NCI-H1694 treated with DMSO at 0.1 percent for 48 hours (cell line): ENCODE measurements around the gene C3orf49.

Experiments
- DNase-seq: peaks from one replicate; lab custom pipeline; 2025; lab: John Stamatoyannopoulos, UW

C3orf49 gene

DNA sequence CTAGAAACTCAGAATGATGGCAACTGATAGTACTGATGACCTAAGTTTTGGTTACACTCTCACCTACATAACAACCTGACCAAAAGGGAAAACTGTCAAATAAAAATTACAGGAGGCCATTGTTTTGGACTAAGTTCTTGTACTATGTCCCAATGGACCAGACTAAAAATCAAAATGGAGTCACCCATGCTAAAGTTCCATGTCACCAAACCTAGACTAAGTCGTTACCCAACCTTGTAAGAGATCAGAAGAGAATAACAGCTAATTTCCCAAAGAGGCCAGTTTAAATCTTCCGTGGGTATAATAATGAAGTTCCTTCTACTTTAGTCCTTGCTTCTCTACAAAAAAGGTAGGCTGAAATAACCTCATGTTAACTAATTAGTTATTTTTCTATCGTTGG is 32.2 kb downstream of the C3orf49 start:
- DNase-seq, result no peak

DNA sequence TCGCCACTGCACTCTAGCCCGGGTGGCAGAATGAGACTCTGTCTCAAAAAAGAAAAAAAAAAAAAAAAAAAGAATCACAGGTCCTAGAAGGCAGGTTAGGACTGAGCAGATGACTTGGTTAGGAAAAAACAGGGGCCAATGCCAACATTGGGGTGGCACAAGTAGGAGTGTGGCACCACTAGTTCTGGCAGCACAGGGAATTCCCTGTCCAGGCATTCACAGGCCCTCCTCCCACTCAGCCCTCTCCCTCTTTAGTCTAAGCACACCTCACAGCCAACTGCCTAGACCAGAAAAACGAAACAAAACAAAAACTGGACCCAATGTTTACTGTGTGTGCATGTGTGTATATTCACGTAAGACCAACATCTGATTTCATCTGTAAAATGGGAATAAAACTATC is 34.0 kb downstream of the C3orf49 start:
- no peak for DNase-seq

DNA sequence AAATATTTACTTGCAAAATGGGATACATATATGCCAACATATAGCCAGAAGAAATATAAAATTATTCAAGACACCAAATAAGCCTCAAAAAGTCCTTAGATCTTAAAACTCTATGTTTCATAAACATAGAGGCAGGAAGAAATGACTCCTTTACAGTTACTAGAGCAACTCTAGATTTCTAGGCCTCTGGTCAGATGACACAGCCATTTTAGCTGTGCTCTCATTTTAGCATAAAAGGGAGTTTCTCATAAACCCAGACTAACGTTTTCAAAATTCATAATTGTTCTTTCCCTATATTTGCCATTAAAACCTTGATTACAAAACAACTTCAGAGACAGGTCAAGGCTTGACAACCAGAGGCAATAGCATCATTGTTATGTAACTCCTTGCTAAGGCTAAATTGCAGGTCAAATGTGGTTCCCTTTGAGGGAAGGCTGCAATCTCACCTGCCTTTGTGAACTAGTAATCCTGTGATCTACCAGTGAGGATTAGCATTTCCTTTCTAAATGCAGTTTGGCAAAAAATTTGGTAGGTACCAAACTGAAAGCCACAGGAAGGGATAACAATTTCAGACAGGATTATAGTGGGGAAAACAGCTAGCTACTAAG is 36.3 kb downstream of the C3orf49 start:
- no peak for DNase-seq

DNA sequence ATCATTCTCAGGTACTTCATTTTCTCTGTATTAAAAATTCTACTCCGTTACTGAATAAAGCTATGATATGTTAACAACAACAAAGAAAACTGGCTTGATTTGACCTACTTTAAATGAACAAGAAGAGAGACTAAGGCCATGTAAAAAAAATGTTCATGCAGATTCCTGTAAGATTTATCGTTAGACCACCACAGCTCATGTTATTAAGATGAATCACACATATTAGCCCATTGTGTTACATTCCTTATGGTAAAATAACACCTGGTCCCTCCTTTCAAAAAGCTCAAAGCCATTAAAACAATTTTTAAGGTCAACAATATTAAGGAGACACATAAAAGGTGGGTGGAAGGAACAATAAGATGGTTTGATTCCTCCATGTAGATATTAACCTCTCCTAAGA is 38.2 kb downstream of the C3orf49 start:
- no peak for DNase-seq

DNA sequence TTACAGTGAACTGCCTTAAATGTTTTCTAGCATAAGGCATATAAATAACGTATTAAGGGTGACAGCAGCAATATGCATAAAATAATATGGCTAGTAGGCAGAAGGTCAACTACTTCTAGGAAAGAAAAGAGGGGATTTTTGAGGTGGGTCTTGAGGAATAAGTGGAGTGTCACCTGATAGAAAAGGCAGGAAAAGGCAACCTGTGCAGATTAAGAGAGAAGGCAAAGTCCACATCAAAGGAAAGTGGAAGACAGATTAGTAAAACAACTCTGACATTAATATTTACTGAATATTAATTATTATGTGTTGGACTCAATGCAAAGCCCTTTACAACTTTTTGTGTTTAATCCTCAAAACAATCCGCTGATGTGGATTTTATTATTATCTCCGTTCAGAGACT is 41.7 kb downstream of the C3orf49 start:
- DNase-seq, result no peak

DNA sequence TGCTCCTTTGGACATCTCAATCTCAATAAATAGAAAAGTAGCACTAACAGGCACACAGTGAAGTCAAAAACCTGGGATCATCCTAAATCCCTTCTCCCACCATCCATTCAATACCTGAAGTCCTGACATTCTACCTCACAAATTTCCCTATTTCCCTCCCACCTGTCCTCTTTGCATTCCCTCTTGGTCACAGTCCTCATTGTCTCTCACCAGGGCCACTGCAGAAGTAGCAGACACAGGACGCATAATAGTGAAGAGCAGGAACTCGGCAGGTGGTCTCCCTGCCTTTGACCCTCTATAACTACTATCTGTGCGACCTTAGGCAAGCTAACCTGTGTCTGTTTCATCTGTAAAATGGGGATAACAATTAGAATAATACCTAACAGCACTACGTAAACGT is 42.2 kb downstream of the C3orf49 start:
- no peak for DNase-seq

DNA sequence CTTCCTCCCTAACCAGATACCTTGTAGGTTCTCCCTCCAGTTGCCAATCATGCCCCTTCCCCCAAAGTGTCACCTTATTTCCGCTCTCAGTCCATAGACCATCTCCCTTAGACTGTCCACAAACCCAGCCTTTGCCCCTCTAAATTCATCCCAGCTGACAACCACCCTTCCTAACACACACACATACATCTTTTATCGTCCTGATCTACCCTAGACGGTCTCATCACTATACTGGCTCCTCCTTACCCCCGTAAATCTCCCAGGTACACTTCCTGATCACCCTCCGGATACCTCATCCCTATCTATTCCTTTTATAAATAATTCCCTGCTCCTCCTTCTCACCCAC is 43.7 kb downstream of the C3orf49 start:
- DNase-seq, result no peak

DNA sequence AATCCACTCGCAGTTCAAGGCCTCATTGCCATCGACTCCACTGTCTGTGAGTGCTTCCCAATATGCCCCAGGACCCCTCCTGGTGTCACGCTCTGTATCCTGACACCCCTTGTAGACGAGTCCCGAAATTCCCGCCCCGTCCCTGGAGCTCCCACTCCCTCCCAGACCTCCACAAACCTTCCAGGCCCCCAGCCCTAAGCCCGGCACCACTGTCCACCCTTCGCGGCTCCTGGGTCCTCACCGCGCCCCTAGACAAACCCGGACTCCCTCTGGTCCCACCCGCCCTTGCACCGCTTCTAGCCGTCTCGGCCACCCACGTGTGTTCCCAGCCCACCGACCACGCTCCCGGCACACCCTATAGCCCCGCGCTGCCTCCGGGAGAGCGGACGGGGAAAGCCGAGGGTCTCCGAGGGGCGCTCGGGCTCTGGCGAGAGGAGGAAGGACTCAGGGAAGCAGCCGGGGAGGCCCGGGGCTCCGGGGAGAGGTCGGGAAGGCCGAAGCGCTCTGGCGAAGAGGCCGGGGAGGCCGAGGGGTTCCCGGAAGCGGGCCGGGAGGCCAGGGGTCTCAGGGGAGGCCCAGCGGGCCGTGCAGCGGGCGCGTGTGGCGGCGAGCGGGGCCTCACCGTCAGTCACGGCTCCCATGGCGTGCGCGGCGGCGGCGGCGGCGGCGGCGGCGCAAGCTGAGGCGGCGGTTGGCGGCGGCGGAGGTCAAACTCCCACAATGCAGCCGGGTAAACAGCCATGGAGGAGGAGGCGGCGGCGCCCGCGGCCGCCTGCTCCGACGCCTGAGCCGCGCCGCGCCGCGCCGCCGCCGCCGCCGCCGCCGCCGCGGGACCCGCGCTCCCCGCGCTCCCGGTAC is 44.3 kb downstream of the C3orf49 start, which contains the start of the genes ATXN7 and THOC7:
Gene ATXN7, plus strand, starts transcription at position 718 of the 858 bp plus-strand sequence. CDS start 48,732 bp downstream, outside the sequence.
Gene THOC7, minus strand, starts transcription at position 656 of the 858 bp plus-strand sequence. Its CDS starts 15 bp downstream, at position 641.
- DNase-seq, result no peak

DNA sequence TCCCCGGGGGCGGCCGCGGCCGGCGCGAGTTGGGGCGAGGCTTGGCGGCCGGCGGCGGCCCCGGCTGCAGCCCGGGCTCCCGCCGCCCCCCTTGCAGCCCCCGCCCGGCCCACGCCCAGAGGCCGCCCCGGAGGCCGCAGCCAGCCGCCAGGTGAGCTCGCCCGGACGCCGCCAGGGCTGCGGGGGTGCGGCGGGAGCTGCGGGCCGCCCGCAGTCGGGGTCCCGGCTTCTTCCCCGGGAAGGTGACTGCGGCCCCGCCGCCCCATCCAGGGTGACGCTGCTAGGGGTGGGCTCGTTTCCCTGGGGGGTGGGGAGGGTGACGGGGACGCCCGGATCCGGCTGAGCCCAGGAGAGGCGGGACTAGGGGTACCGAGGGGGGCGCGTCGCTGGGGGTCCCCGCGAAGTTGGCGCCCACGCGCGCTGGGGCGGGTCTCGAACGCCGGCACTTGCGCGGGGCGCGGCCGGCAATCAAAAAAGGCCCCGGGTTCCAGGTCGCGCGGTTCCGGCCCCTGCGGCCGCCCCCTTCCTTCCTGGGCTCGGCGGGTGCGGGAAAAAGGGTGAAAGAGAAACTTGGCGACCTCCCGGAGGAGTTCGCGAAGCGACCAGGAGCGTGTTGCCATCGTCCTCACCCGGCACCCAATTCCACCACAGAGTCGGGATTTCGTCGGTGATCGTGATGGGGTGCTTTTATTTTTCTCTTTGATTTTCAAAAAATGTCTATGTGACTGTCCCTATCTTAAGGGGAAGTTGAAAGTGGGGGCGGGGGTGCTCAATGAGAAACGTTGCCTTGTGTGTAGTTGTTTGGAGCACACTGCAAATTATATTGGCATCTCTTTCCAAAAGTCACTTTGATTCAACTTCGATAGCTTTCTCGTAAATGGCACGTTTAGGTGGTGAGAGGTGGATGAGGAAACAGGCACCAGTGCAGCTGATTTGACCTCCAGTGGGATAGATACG is 45.2 kb downstream of the C3orf49 start:
- no peak for DNase-seq

DNA sequence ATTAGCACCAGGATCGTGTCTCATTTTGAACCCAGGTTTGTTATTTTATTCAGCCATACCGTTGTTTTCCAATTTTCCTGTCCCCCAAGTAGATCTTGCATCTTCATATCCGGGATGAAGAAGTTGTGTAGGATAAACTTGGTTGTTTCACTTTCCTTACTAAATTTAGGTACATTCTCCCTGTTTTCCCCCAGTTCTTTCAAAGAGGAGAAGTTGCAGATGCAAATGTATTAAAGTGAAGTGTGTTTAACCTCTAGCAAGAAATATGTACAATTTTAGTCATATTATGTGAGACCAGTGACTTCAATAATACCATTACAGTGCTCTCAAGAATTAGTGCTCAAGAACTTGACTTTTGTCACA is 45.8 kb downstream of the C3orf49 start:
- no peak for DNase-seq

DNA sequence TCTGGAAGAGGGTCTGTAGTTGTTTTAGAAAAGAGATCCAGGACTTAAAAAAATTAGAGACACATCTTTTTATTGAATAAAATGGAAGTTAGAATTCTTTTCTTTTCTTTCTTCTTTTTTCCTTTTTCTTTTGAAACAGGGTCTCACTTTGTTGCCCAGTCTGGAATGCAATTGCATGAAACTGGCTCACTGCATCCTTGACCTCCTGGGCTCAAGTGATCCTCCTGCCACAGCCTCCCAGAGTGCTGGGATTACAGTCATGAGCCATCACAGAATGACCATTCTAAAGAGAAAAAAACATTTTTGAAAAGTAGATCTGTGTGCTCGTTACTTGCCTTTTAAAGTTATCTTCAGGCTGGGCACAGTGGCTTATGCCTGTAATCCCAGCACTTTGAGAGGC is 48.1 kb downstream of the C3orf49 start:
- DNase-seq, result no peak

DNA sequence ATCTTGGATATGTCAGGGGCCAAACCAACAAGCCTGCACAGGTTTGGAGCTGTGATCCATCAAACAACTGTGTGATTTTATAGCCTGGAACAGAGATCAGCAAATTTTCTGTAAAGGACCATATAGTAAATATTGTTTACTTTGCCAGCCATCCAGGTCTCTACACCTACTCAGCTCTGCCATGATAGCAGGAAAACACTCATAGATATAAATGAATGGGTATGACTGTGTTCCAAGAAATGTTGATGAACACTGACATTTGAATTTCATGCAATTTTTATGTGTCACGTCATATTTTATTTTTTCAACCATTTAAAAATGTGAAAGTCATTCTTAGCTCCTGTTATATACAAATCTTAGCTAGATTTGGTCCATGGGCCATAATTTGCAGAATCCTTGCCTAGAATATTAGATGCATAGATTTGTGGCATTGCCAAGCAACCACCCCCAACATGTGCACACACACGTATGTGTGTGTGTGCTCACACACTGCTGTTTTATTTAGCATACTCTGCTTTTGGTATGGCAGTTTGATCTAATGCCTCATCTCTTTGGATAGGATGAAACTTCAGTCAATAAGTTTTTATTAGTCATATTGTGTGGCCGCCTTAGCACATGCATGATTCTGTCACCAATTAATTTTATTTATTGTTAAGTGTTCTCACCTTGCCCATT is 51.0 kb downstream of the C3orf49 start:
- DNase-seq, result no peak

DNA sequence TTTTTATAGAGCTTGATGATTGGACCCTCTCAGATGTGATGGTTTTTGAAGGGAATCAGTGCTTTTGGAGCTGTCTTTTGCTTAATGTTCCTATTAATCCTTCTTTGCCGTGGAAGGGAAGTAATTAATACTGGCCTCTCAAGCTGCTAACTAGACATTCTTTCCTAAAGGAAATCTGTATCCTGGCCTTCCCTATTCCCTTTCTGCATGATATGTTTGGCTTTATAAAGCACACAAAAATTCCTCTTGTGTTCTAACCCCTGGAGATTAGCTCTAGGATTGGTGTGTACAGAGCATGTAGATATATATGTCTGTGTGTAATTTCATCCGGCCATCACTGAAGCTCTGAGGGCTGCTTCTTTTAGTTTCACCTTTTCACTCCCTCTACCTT is 51.5 kb downstream of the C3orf49 start:
- no peak for DNase-seq

DNA sequence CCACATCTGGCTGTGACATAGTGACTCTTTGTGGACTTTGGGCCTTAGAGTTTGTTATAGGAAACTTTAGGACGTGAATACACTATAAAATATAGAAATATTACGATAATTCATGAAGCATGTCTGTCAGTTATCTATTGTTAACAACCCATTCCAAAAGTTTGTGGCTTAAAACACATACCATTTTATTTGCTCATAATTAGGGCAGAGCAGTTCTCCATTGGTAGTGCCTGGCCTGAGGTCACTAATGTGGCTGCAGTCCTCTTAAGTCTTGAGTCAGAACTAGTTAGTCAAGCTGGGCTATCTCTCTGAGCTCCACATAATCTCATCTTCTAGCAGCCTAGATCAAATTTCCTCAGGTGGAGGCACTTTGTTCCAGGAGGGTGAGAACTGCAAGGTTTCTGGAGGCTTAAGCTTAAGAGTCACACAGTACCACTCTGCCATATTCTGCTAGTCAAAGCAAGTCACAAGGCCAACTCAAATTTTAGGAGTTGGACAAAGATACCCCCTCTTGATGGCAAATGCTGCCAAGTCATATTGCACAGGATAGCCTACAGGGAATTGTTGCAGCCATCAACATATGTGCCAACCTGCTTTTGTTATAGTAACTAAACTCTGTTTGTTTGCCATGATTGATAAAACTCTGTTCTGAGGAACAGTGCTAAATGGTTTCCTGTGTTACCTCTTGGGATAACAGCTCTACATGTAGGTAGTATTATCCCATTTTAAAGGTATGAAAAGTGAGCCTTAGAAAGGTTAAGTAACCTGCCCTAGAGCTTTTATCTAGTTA is 53.2 kb downstream of the C3orf49 start:
- no peak for DNase-seq

DNA sequence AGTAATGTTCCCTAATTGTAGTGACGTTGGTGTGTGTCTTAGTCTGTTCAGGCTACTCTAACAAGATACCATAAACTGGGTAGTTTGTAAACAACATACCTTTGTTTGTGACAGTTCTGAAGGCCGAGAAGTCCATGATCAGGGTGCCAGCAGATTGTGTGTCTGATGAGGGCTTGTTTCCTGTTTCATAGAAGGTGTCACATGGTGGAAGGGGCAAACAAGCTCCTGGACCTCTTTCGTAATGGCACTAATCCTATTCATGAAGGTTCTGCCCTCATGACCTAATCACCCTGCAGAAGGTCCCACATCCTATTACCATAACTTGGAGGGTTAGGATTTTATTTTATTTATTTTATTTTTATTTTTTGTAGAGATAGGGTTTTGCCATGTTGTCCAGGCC is 55.7 kb downstream of the C3orf49 start:
- DNase-seq, result no peak

DNA sequence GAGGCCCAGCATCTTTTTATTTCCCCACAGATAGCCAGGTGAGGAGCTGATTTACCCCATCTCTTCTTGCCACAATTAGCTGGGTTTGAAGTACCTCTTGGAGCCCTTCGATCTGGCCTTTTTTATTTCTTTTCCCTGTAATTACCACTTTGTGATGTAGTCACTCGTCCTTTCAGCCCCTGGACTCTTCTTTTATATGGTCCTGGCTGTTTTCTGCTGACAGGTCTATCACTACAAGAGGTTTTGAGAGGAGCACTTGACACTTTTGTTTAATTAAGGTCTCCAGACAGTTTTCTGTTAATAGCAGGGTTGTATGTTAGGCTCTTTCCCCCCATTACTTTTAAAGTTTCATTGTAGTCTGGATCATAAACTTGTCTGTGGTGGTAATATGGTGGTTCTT is 56.4 kb downstream of the C3orf49 start:
- DNase-seq, result no peak

DNA sequence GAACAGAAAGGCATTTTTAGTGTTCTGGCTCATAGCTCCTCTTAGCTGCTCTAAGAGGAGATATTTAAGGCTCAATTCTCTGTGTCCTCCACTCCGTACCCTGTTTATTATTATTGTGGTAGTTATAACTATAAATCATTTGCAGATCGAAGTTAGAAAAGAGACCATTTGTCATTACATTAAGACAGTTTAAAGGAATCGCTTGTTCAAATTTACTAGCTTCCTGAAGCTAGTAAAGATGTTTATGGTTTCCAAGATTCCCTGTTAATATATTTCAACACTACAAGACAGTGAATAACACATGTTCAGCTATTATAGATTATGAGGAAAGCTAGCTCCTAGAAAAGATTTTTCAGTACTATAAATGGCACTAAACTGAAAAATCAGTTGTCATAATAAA is 57.2 kb downstream of the C3orf49 start:
- no peak for DNase-seq

DNA sequence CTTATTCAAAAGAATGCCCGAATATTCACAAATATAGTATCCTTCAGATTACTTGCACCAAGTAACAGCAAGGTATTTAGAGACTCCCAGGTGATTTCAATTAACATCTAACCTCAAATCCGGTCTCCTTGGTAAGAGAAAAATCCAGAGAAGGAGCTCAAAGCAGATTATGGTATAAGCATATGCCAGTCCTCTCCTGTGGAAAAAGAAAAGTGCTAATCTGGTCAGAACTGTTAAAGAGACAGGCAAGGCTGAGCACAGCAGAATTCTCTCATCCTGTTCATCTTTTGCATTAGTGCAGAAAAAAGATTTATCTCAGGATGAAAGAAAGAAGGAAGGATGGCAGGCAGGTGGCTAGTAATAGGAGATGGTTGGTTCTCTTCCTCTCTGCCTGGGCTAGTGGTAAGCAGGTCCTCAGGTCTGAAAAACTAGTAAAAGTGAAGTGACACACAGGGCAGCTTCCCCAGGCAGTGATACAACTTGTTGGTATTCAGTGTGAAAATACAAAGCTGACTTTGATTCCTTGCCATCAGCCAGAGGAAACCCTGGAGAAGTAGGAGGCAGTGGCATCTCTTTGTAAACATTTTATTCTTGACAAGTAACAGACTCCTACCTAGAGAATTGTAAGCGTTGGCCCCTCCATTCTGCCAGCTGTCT is 58.8 kb downstream of the C3orf49 start:
- DNase-seq, result no peak

DNA sequence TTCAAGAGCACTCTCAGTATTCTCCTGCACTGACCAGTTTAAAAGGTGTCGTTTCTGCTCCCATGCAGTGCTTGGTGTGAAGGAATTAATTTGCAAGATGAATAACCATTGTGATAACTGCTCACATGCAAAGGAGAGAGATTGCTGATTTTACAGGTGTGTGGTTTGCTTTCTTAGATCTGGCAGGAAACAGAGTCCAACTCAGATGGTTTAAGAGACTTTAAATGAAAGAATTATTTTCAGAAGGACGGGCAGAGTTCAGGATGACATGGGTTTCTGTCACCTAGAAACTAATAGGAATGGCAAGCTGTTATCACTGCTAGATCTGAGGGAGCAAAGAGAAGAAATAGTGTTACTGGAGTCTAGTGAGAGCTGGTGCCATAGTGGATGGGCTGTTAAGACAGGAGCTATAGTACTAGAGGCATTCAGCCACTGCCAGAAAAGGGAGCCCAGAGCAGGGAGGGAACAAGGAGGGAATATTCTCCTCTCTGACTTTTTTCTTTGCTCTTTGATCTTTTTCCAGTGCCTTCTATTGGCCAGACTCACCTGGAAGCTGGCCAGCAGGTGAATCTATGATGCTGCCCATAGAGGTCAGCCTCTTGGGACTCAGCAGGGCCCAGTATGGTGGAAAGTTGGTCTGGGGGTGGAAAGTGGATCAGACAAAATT is 59.4 kb downstream of the C3orf49 start:
- DNase-seq, result no peak

DNA sequence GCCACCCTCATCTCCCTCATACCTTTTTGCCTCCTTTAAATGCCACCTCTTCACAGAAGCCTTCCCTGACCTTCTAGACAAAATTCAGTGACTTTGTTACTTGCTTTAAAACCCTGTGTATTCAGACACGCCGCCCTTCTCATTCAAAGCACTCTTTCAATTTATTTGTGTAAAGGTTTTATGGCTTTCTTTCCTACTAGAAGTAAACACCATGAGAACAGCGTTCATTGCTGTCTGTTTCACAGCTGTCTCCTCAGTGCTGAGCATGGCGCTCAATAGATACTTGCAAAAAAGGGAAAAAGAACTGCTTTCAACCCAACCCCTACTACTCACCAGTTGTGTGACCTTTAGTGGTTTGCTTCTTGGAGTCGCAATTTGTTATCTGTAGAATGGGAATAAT is 61.6 kb downstream of the C3orf49 start:
- no peak for DNase-seq
